HG02973 (cell line): ENCODE data around the gene DNAI1.
"Not testable (repeated sequence)": the region's sequence is repeated elsewhere in the genome, so short reads cannot be mapped to it uniquely, and the experiment has no call there.

Source experiments
- ATAC-seq: cut with Tn5 transposase; IDR thresholded peaks from one replicate; pipeline ENCODE4 v1.9.1; 2021; ENCODE audit warnings: moderate library complexity; ENCODE audit not compliant: unreplicated experiment

Gene DNAI1

DNA sequence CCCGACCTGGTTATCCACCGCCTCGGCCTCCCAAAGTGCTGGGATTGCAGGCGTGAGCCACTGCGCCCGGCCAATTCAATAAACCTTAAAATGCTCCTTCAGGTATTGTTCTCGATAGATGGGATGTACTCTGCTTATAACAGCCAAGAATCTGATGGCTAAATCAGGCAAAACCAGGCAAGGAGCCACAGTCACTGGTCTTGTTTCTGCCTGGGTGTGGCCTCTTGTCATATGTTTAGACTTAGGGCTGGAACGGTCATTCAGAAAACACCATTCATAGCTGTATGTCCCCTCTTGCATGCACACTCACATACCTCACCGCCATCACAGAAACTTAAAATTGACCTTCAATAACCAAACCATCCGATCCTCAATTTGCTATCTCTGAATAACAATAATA lies 8.0 kb upstream of the DNAI1 start:
- no peak for ATAC-seq

DNA sequence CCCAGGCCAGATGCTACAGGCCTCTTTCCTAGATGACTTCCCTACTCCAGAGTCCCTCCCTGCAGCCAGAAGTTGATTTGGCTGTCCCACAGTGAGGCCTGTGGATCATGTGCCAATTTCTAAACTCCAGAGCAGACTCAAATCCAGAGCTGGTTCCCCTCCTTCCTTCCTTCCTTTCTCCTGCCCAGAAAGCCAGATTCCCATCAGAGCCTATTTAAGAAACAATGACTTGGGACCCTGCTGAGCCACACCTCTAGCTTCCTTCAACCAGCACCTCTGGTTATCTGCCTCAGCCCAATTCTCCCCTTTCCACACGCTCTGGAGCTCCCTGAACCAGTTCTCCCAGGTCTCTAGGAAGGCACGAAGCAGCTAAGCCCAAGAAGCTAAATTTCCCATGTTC lies 7.5 kb upstream of the DNAI1 start:
- ATAC-seq = no peak

DNA sequence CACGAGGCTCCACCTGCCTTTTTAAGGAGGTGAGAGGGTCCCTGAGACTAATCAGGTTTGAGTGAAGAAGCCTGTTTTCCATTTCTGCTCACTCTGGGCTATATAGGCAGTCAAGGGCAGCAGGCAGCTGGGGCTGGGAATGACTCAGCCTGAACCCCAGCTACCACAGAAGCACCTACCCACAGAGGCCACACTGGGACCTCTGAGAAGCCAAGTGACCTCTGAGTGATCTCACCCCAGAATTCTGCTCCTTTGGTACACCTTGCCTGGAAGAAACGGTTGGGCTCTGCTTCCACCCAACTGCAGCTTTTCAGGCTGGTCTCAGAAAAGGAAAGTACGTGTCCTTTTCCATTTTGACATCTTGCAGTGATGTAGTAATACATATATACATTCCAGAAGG lies 7.1 kb upstream of the DNAI1 start:
- ATAC-seq = no peak

DNA sequence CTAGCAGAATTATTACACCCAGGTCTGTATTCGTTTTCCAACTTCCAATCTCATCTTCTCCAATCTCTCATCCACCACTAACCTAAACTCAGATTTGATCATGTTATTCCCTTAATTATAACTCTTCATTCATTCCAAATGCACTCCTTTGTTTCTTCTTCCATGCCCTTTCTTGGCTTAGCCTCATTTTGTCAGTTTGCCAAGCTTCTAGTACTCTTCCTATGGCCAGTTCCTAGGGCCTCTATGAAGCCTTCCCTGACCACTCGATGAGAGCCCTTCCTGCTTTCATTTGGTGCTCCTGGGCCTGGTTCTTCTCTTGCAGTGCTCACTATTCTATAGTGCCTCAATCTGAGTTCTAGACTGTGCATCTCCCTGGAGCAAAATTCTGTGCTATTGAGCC lies 6.0 kb upstream of the DNAI1 start:
- no peak for ATAC-seq

DNA sequence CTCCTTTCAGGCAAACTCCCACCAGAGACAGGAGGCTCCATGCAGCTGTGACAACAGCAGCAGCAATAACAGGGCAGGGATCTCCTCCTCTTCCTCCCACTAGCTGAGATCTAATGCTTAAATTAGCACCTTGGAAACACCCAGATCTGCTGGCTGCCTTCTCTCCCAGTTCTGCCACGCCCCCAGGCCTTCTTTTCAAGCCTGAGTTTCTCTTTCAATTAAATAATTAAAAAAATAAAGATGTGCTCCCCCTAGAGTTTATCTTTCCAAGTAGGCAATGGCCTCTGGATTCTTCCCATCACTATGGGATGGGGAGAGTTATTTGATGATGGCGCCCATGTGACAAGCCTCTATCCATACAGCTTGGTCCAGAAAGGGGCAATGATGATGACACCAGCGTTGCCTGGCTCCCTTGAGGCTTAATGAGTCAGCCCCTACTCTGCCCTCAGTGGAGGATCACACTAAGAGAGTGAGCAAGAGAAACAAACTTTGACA lies 4.0 kb upstream of the DNAI1 start:
- ATAC-seq = no peak

DNA sequence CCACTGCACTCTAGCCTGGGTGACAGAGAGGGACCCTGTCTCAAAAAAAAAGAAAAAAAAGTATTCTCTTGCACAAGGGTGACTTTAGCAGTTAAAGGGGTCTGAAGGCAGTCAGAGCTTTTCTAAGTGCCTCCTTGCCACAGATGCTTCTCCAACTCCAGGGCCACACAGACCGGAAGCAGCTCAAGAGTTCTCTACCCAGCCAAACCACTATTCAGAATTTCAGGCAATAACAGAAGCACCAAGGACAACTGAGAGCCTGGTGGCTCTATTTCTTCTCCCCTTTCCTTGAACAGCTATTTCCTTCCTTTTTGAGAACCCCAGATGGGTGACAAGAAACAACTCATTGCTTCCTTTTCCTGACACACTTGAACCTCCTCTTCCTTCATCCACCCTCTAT lies 2.5 kb upstream of the DNAI1 start:
- ATAC-seq = no peak

DNA sequence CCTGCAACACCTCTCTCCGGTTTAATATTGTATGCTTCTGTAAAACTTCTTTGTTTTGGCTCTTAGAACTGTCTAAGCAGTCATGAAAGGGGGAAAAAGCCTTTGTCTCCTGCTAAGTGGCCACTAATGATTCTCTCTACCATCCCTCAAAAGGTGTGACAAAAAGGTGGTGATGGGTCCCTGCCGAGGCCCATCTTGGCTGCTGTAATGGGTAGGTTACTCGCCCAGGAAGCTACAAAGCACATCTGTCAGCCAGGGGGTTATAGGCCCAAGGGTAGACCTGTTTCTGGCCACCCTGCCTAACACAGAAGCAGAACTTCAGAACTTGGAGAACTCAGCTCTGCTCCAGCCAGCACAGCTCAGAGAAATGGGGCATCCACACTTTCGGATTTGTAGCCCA lies 1.9 kb upstream of the DNAI1 start:
- ATAC-seq = no peak

DNA sequence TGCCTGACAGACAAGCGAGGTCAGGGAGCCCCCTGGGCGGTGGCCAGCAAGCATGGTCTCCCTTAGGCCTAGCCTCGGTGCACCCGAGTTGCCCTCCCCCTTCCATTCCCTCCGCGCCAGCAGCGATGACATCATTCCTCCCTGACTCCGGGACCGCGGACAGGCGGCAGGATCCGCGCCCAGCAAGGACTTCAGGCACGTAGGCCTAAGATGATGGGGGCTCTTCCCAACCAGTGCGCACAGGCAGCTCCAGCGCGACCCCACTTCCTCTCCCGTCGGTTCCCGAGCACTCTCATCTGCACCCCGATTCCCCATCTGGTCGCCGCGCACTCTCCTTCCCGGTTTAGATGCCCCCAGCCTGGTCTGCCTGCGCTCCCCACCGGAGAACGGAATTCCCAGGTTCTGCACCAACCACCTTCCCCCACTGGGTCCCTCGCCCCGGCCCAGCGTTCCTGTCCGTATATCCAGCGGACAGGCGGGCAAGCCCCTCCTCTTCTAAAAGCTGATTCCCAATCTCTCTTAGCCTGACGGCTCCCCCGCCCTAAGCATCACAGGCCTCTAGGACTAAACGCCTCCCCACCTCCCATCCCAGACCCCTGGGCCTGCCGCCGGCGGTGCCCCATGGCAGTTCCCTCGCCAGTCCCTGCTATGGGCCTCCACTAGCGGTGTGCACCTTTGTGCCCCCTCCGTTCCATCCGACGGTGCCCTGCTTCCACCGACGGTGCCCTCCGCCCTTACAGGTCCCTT lies 1.2 kb upstream of the DNAI1 start:
- ATAC-seq = no peak

DNA sequence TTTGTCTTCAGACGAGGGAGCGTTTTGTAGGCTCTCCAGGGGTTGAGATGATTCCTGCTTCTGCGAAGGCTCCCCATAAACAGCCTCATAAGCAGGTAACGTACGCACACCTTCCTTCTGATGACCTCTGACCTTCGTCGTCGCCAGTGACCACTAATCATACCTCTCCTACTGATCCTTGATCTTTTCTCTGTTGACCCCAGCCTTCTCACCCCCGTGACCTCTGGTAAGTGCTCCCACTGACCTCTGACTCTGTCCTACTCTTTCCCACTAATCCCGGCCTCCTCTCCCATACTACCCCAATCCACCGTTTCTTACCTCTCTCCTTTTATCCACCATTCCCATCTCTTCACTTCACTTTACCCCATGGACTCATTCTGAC lies 345 bp downstream of the DNAI1 start:
- ATAC-seq = no peak

DNA sequence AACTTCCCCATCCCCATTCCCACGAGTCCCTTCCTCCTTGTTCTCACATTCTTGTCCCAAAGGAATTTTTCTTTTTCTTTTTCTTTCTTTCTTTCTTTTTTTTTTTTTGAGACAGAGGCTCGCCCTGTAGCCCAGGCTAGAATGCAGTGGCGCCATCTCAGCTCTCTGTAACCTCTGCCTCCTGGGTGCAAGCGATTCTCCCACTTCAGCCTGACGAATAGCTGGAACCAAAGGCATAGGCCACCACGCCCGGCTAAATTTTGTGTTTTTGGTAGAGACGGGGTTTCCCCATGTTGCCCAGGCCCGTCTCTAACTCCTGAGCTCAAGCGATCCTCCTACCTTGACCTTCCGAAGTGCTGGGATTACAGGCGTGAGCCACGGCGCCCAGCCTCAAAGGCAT lies 751 bp downstream of the DNAI1 start:
- ATAC-seq = no peak

DNA sequence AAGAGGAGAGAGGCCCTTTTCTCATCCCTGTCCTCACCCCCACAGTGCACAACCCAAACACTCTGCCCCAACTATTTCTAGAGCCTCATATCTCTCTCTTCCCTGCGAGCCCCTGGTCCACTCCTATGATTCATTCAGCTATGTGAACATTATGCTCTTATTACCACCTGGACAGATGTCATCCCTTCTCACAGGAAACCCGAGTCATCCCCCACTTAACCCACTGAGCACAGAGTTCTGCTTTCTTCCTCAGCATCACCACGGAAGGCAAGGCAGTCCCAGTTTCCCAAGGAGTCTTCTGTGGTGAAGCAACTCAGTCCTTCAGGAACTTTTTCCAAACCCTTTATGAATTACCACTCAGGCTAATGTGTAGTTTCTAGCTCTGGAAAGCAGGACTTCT lies 1.3 kb downstream of the DNAI1 start:
- ATAC-seq = no peak

DNA sequence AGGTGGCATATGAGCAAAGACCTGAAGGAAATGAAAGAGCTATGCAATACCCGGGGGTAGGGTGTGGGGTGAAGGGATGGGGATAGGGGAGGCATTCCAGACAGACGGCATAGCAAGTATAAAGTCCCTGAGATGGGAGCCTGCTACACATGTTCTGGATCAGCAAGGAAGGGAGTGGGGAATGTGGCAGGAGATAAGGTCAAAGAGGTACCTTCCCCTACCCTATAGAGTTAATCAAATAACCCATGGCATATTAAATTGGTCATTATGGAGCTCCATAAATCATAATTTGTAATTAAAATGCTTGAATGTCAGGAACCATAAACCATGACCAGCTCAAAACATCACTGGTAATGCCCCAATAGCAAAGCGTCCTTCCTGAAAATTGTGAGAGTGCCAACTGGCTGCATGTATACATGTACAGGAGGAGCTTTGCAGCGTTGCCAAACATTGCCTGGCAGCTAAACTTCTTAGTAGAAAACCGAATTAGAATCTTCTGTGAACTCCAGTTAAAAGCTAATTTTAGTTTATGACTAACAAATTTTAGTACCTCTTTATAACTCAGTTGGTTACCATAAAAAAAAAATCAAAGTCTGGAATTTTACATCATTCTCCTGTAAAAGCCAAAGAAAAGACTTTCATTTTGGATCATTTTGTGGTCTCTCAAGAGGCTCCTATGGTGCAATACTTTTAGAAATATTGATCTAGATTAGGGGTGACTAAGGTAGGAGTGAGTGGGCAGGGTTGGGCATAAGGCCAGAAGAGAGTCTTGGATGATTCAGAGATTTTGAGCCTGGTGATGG lies 4.7 kb downstream of the DNAI1 start:
- no peak for ATAC-seq

DNA sequence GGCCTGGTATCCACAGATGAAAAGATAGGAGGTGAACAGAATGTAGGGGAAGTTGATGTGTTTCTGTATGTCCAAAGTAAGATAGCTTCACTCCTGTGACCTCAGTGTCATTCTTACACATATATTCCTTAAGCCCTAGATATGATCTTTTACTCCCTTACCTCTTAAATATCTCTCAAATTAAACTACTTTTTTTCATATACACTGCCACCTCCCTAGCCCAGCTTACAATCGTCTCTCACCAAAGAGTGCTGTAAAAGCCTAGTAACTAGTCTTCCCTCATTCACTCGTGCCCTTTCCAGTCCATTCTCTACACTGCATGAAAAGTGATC lies 5.3 kb downstream of the DNAI1 start:
- no peak for ATAC-seq

DNA sequence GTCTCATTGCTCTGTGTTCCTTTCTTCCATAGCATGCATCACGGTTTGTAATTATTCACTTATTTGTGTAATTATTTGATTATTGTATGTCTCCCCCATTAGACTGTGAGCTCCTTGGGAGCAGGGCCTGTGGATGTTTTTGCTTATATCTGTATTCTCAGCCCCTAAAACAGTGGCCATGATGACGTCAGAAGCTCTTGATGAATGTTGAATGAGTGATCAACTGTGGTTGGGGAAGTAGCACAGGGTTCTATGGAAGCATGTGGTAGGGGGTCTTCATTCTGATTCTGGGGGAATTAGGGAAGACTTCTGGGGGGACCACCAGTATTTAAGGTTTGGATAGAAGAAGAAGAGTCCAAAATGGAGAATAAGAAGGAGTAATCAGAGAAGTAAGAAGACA lies 6.0 kb downstream of the DNAI1 start:
- ATAC-seq = no peak

DNA sequence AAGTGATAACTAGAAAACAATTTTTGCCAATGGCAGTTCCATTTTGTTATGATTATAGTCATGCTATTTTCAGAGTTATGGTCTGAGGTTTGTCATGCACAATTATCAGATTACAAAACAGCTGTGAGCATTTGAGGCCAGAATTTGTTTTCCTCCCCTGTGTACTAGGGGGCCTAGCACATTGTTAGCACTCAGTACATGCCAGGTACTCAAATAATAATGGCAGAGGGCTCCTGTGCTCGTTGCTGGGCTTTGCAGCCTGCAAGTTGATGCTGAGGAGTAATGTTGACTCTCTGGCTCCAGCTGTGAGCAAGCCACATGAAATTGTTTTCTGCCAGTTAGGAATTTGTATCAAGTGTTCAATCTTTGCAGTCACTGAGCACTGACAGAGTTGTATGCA lies 6.9 kb downstream of the DNAI1 start:
- ATAC-seq = no peak

DNA sequence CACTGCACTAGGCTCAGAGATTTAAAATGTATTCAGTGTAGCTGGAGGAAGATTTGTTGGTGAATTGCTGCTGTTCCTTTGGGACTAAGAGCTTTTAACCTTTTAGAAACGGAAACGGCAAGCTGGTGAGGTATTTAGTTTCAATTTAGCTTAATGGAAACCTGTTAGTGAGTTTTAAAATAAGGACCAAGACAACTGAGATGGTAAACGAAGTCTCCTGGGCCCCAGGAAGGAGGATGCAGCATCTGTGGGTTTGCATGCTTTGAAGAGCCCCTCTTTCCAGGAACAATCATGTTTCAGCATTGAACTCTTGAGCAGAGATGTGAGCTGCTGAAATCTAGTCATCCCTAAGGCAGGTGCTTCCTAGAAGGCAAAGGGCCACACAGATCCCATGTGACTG lies 16.5 kb downstream of the DNAI1 start:
- ATAC-seq = no peak

DNA sequence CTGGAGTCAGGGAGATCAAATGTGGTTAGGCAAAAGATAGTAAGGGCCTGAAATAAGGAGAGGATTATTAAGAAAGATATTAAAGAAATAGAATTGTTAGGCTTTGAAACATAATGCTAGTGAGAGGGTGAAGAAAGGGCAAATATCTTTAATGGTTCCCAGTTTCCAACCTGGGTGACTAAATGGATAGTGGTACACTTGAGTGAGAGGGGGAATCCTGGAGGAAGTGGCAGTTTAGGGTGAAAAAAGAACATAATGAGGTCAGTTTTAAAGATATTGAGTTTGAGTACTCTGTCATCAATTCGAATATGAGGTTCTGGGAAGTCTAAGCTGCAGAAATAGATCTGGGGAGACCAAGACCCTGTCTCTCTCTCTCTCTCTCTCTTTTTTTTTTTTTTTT lies 18.9 kb downstream of the DNAI1 start:
- no peak for ATAC-seq

DNA sequence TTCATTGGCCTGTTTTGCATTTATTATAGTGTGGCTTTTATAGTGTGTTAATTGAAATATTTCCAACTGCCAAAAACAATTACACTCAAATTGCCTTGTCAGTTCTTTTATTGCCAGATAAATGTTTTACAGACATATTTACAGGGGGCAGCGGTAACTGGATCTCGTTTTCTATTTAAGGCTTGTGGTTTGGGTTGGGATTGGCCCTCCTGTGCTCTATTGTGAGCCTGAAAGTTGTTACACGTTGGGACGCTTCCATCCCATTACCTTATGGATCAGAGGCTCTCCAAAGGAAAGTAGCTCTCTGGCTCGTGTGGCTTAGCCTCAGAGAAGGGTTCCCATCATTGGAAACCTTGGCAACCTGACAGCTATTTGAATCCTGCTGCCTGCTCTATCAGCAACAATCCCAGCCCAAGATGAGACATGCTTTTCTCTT lies 20.8 kb downstream of the DNAI1 start:
- no peak for ATAC-seq

DNA sequence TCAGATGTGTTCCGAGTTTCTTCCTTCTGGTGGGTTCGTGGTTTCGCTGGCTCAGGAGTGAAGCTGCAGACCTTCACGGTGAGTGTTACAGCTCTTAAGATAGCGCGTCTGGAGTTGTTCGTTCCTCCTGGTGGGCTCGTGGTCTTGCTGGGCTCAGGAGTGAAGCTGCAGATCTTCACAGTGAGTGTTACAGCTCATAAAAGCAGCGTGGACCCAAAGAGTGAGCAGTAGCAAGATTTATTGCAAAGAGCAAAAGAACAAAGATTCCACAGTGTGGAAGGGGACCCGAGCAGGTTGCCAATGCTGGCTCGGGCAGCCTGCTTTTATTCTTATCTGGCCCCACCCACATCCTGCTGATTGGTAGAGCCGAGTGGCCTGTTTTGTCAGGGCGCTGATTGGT lies 23.0 kb downstream of the DNAI1 start:
- not testable (repeated sequence) for ATAC-seq

DNA sequence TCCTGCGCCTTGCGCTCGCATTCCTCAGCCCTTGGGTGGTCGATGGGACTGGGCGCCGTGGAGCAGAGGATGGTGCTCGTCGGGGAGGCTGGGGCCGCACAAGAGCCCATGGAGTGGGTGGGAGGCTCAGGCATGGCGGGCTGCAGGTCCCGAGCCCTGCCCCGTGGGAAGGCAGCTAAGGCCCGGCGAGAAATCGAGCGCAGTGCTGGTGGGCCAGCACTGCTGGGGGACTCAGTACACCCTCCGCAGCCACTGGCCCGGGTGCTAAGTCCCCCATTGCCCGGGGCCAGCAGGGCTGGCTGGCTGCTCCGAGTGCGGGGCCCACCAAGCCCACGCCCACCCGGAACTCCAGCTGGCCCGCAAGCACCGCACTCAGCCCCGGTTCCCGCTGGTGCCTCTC lies 24.1 kb downstream of the DNAI1 start:
- not testable (repeated sequence) for ATAC-seq

DNA sequence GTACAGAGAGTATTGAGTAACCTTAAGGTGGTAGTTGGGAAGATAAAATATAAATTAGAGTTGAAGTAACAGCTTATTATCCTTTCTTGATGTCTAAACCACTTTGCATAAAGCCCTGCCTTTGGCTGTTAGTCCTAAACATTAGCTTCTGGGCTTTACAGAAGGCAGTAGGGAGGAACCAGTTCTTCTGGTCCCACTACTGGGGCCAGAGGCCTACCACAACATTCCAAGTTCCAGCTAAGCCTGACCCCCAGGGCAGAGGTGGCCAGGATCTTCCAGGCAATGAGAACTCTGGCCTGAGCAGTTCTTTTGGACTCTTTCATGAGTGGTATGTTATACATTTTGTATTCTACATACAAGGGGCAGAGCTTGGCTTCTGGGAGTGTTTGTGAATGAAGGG lies 26.1 kb downstream of the DNAI1 start:
- no peak for ATAC-seq

DNA sequence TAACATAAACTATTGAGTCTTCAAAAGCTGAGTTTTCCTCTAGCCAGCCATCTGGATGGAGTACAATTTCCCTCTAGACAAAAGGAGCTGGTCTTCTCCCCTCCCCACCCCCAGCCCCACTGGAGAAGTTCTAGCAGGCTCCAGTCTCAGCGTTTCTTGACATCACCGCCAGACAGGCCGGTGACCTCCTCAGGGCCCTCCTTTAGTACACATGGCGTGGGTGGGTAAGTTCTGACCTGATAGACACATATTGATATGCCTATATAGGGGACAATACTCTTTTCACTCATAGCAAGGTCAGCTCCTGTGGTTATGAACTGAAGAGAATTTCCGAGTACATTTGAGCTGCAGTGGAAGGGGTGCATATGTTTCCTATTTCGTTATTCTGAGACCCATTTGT lies 27.2 kb downstream of the DNAI1 start:
- ATAC-seq = no peak

DNA sequence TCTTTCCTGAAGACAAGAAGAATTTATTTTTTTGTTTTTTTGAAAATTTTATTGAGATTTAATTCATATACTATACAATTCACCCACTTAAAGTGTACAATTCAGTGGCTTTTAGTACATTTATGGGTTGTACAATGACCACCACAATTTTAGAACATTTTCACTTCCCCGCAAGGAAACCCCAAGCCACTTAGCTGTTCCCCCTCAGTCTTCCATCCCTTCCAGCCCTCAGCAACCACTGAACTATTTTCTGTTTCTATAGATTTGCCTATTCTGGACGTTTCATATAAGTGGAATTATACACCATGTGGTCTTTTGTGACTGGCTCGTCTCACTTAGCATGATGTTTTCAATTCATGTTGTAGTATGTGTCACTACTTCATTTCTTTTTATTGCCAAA lies 28.0 kb downstream of the DNAI1 start:
- no peak for ATAC-seq
